Articular chondrocyte of knee joint (primary cell): Measurements from ENCODE around the gene HSF5. TPM values are rescaled to one million over a fixed set of nuclear protein-coding genes. Genes with fewer than 3 reads are reported as not detected.

Source experiments
- total RNA-seq: library from RNA; depleted of rRNA; stranded (reverse); fragments of >200 nt; gene quantifications from 2 replicates; pipeline ENCODE4 v1.2.3, GENCODE V29; 2012

HSF5 gene
- 0.13 TPM in 1 of 2 replicates, not detected in the other for total RNA-seq

GRCh38 chr17:58487589-58488427 is at the start of gene HSF5:
HSF5 (minus strand) TSS chr17:58488408; CDS start chr17:58488274, 134 bp downstream.

GRCh38 chr17:58513965-58514769 is 26.0 kb upstream of the HSF5 start, which contains the start of gene MTMR4:
MTMR4 (minus strand) TSS chr17:58514638; CDS start chr17:58514407, 231 bp downstream.

GRCh38 chr17:58417300-58418092 is 70.7 kb downstream of the HSF5 start, which contains the start of gene RNF43:
RNF43 (minus strand) TSS chr17:58417534; CDS start chr17:58415577, 1,957 bp downstream.

Other genes with a start within 250 kb of the HSF5 start
- under 0.01 TPM in 1 of 2 replicates, not detected in the other for gene LPO, start 249.8 kb downstream of the HSF5 start, total RNA-seq
- gene MPO, start 207.5 kb downstream of the HSF5 start, total RNA-seq: 0.11 and 0.26 TPM in 2 replicates
- gene TSPOAP1, start 159.6 kb downstream of the HSF5 start, total RNA-seq: 0.76 and 2.9 TPM in 2 replicates
- gene SUPT4H1, start 136.2 kb downstream of the HSF5 start, total RNA-seq: 38.2 and 44.0 TPM in 2 replicates
- 0.26 TPM in 1 of 2 replicates, not detected in the other for gene RNF43, start 70.9 kb downstream of the HSF5 start, total RNA-seq
- gene MTMR4, start 26.2 kb upstream of the HSF5 start, total RNA-seq: 36.3 and 36.8 TPM in 2 replicates
- under 0.01 TPM in 1 of 2 replicates, not detected in the other for gene TEX14, start 203.6 kb upstream of the HSF5 start, total RNA-seq
- gene RAD51C, start 204.2 kb upstream of the HSF5 start, total RNA-seq: 17.4 and 25.0 TPM in 2 replicates